Measurements from ENCODE around the gene NMD3.

NMD3 gene

GRCh38 chr3:161284989-161285388, 63.9 kb downstream of the NMD3 start:
- no peak for DNase-seq
- H3K4me1 ChIP-seq: no peaks in the 10 kb centered on the region
- no peaks in the 10 kb centered on the region for H3K36me3 ChIP-seq
- TF ChIP-seq CTCF (IDR thresholded peaks at IDR 0.05): no peak
- intact Hi-C loops (cut with DNase I; ENCODE audit: low total_unique reads): no loop called here
- H3K4me3 ChIP-seq: no peak overlapping the region
- peaks cover 0 to 29% (median 6%) of the 10 kb centered on the region in 3 donors for H3K9me3 ChIP-seq
- no peak overlapping the region for H3K27ac ChIP-seq
- no peaks in the 10 kb centered on the region for H3K27me3 ChIP-seq

- no peak for DNase-seq
- no peak overlapping the region for H3K27ac ChIP-seq
- intact Hi-C loops (cut with DNase I; ENCODE audit: low total_unique reads): no loop called here
- no peaks in the 10 kb centered on the region for H3K36me3 ChIP-seq
- no peaks in the 10 kb centered on the region for H3K4me1 ChIP-seq
- no peaks in the 10 kb centered on the region for H3K27me3 ChIP-seq
- H3K9me3 ChIP-seq: no peaks in the 10 kb centered on the region
- TF ChIP-seq CTCF (IDR thresholded peaks at IDR 0.05): no peak
- no peak overlapping the region for H3K4me3 ChIP-seq
Measured at GRCh38 chr3:161289174-161289573, 68.1 kb downstream of the NMD3 start.

GRCh38 chr3:161291191-161291901, 70.2 kb downstream of the NMD3 start:
- Histone ChIP-seq H3K27me3 (no peaks in the 10 kb centered on the region), H3K9me3 (no peaks in the 10 kb centered on the region), H3K27ac (no peak overlapping the region), H3K4me3 (no peak overlapping the region), H3K36me3 (no peaks in the 10 kb centered on the region), H3K4me1 (no peaks in the 10 kb centered on the region)
- DNase-seq: no peak
- no peak for TF ChIP-seq CTCF (IDR thresholded peaks at IDR 0.05)
- intact Hi-C loops (cut with DNase I; ENCODE audit: low total_unique reads): no loop called here

GRCh38 chr3:161293381-161293780, 72.3 kb downstream of the NMD3 start:
- Histone ChIP-seq H3K4me3 (no peak overlapping the region), H3K36me3 (no peaks in the 10 kb centered on the region), H3K4me1 (no peaks in the 10 kb centered on the region), H3K27ac (no peak overlapping the region), H3K9me3 (no peaks in the 10 kb centered on the region), H3K27me3 (no peaks in the 10 kb centered on the region)
- intact Hi-C loops (cut with DNase I; ENCODE audit: low total_unique reads): no loop called here
- DNase-seq: no peak
- TF ChIP-seq CTCF (IDR thresholded peaks at IDR 0.05): no peak

GRCh38 chr3:161295325-161295724, 74.2 kb downstream of the NMD3 start:
- Histone ChIP-seq H3K27ac (no peak overlapping the region), H3K4me1 (no peaks in the 10 kb centered on the region), H3K27me3 (no peaks in the 10 kb centered on the region), H3K4me3 (no peak overlapping the region), H3K9me3 (no peaks in the 10 kb centered on the region), H3K36me3 (no peaks in the 10 kb centered on the region)
- intact Hi-C loops (cut with DNase I; ENCODE audit: low total_unique reads): no loop called here
- TF ChIP-seq CTCF (IDR thresholded peaks at IDR 0.05): no peak
- DNase-seq: no peak

GRCh38 chr3:161296814-161297213, 75.7 kb downstream of the NMD3 start:
- no peak for TF ChIP-seq CTCF (IDR thresholded peaks at IDR 0.05)
- no peak for DNase-seq
- H3K27me3 ChIP-seq: no peaks in the 10 kb centered on the region
- H3K9me3 ChIP-seq: no peaks in the 10 kb centered on the region
- H3K4me3 ChIP-seq: no peak overlapping the region
- no peaks in the 10 kb centered on the region for H3K36me3 ChIP-seq
- no peak overlapping the region for H3K27ac ChIP-seq
- intact Hi-C loops (cut with DNase I; ENCODE audit: low total_unique reads): no loop called here
- H3K4me1 ChIP-seq: no peaks in the 10 kb centered on the region
